Thoracic aorta (tissue), 2 donors: ENCODE measurements around the gene TK1. TPM values are rescaled to one million over a fixed set of nuclear protein-coding genes. Genes with fewer than 3 reads are reported as not detected.

Experiments
- ATAC-seq: fragments of 150-250 bp; one replicate; pipeline ENCODE4 v1.8.0; 2017; ENCODE audit warnings: low read depth; ENCODE audit not compliant: insufficient number of reproducible peaks, low FRiP score
- DNase-seq: peaks from one replicate; pipeline ENCODE4 v3.0.0-alpha.2; 2020; ENCODE audit warnings: low spot score
- H3K27ac ChIP-seq, 2 donors: fragments of 200-600 bp; sonication (generic); 1 replicate in 1 of 2; 2 replicates in 1 of 2; pipeline ENCODE4 v1.5.1; 2016; ENCODE audit warnings: mild to moderate bottlenecking in 2 of 2, moderate library complexity in 2 of 2
- H3K27me3 ChIP-seq: fragments of 200-600 bp; sonication (generic); replicated peaks from 2 replicates; pipeline ENCODE4 v1.6.0; 2016; ENCODE audit warnings: mild to moderate bottlenecking; ENCODE audit not compliant: insufficient read depth
- H3K36me3 ChIP-seq: fragments of 200-600 bp; sonication (generic); one replicate; pipeline ENCODE4 v1.5.1; 2016
- H3K4me1 ChIP-seq, 2 donors: fragments of 200-600 bp; sonication (generic); 1 replicate in 1 of 2; 2 replicates in 1 of 2; pipeline versions ENCODE4 v1.5.1 to v1.6.0; 2016; ENCODE audit warnings: low read depth in 2 of 2, mild to moderate bottlenecking in 1 of 2; ENCODE audit not compliant: control insufficient read depth in 1 of 2
- H3K4me3 ChIP-seq: fragments of 200-600 bp; sonication (generic); 2 replicates; pipeline ENCODE4 v1.5.1; 2016; ENCODE audit warnings: mild to moderate bottlenecking
- H3K9me3 ChIP-seq: fragments of 200-600 bp; sonication (generic); 2 replicates; pipeline ENCODE4 v1.5.1; 2016
- total RNA-seq, 2 donors: library from RNA; depleted of rRNA; stranded (reverse); fragments of >200 nt; gene quantifications; one replicate each; pipeline versions ENCODE4 v1.1.0 to v1.2.3, GENCODE V29; 2016
- TF ChIP-seq, protein P1 (sequence below): fragments of 200-600 bp; sonication (generic); IDR thresholded peaks from one replicate; pipeline ENCODE4 v1.5.1; 2019; ENCODE audit warnings: antibody characterized with exemption

The TK1 gene
- total RNA-seq, 2 donors from 2014 or later, result 3.3 to 3.5 TPM

DNA sequence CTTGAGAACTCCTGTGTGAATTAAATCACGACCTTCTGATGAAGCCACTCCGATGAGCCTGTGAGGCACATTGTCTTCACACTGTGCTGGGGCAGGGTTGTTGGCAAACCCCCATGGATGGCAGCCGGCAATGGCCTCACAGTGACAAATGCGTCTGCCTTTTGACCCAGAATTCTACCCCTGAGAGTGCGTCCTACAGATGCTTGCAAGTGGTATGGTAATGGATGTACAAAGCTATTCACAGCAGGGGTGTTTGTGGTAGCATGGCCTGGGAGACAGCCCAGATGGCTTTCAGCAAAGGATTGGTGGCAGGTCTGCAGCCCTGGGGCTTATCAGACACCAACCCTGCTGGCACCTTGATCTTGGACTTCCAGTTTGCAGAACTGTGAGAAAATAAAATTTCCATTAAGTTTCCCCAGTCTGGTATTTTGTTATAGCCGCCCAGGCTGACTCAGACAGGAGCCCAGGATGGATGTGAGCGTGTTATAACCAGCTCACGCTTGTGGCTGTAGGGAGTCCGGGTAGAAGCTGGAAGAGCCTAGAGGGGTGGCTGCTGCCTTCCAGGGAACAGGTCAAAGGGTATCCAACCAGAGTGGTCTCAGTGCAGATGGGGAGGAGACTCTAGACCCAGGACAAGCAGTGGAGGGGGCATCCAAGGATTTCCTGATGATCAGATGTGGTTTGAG lies 10.4 kb upstream of the TK1 start:
- Histone ChIP-seq H3K36me3 (peaks cover 5% of the 10 kb centered on the region), H3K4me1 (peaks cover 0 to 6% of the 10 kb centered on the region in 2 donors), H3K27me3 (no peaks in the 10 kb centered on the region), H3K27ac (peak overlapping the region in 1 of 2 donors; percentile 64), H3K9me3 (no peaks in the 10 kb centered on the region), H3K4me3 (no peak overlapping the region)
- no peak for ATAC-seq
- TF ChIP-seq, protein P1, sequence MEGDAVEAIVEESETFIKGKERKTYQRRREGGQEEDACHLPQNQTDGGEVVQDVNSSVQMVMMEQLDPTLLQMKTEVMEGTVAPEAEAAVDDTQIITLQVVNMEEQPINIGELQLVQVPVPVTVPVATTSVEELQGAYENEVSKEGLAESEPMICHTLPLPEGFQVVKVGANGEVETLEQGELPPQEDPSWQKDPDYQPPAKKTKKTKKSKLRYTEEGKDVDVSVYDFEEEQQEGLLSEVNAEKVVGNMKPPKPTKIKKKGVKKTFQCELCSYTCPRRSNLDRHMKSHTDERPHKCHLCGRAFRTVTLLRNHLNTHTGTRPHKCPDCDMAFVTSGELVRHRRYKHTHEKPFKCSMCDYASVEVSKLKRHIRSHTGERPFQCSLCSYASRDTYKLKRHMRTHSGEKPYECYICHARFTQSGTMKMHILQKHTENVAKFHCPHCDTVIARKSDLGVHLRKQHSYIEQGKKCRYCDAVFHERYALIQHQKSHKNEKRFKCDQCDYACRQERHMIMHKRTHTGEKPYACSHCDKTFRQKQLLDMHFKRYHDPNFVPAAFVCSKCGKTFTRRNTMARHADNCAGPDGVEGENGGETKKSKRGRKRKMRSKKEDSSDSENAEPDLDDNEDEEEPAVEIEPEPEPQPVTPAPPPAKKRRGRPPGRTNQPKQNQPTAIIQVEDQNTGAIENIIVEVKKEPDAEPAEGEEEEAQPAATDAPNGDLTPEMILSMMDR, result no peak
- DNase-seq, result no peak

DNA sequence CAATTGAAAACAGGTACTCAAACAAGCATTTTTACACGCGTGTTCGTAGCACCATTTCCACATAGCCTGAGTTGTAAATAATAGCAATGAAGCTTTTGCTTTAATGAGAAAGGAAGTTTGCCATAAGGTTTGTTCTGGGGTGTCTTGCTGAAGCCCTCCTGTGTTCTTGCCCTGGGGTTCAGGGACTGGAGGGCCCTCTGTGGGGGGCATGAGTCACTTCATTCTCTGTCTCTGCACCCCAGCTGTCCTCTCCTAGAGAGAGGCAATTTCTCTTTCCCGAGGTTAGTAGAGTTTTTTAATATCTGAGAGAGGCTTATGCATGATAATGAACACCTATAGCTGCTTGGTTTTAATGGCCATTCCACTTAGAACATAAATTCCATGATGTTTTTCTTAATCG lies 9.9 kb upstream of the TK1 start:
- ATAC-seq, result no peak
- H3K9me3 ChIP-seq, result no peaks in the 10 kb centered on the region
- no peak overlapping the region for H3K4me3 ChIP-seq
- DNase-seq, result no peak
- H3K27me3 ChIP-seq, result no peaks in the 10 kb centered on the region
- H3K36me3 ChIP-seq, result peaks cover 6% of the 10 kb centered on the region
- TF ChIP-seq, protein P1, result no peak
- H3K4me1 ChIP-seq, result peaks cover 0 to 6% of the 10 kb centered on the region in 2 donors
- no peak overlapping the region for H3K27ac ChIP-seq

DNA sequence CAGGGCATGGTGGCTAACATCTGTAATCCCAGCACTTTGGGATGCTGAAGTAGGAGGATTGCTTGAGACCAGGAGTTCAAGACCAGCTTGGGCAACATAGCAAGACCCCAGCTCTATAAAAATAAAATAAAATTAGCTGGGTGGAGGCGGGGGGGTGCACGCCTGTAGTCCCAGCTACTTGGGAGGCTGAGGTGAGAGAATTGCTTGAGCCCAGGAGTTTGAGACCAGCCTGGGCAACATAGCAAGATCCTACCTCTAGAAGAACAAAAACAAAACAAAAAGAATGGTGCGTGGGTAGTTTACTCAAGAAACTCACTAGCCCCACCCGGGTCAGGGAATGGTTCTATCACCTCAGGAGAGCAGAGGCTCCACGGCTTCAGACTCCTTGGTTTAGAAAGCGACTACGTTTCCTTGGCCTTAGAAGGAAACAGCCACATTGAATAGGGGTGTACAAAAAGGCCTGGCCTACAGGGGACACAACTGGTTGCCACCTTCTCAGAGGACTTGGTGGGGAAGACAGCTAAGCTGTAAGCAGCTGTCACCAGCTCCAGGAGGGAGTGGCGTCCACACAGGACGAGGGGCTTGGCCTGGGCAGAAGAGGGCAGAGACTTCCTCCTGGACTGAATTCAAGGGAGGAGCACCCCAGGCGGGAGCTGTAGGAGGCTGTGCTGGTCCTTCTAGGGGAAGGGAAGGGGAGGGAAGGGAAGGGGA lies 716 bp downstream of the TK1 start:
- Histone ChIP-seq H3K27ac (no peak overlapping the region), H3K36me3 (no peaks in the 10 kb centered on the region), H3K4me1 (peaks cover 17 to 53% of the 10 kb centered on the region in 2 donors), H3K4me3 (peak overlapping the region; percentile 73), H3K27me3 (no peaks in the 10 kb centered on the region), H3K9me3 (no peaks in the 10 kb centered on the region)
- TF ChIP-seq, protein P1, result no peak
- ATAC-seq, result no peak
- no peak for DNase-seq

DNA sequence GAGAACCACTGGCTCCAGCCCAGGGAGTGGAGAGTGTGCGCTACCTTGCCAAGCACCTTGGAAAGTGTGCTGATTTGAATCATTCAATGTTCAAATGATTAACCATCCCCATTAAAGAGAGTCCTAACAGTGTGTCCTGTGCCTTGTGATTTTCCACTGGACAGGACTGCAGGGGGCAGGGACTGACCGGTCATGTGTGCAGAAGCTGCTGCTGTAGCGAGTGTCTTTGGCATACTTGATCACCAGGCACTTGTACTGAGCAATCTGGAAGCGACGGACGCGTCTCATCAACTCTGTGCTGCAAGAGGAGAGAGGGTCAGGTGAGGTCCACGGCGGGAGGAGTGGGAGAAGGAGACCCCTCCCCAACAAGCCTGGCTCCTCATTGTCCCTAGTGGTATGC lies 2.0 kb downstream of the TK1 start:
- TF ChIP-seq, protein P1, result no peak
- no peak for ATAC-seq
- Histone ChIP-seq H3K27ac (peak overlapping the region; percentile 40 to 46), H3K4me1 (peaks cover 28 to 63% of the 10 kb centered on the region in 2 donors), H3K27me3 (no peaks in the 10 kb centered on the region), H3K4me3 (peak overlapping the region; percentile 23), H3K36me3 (no peaks in the 10 kb centered on the region), H3K9me3 (no peaks in the 10 kb centered on the region)
- DNase-seq, result no peak

DNA sequence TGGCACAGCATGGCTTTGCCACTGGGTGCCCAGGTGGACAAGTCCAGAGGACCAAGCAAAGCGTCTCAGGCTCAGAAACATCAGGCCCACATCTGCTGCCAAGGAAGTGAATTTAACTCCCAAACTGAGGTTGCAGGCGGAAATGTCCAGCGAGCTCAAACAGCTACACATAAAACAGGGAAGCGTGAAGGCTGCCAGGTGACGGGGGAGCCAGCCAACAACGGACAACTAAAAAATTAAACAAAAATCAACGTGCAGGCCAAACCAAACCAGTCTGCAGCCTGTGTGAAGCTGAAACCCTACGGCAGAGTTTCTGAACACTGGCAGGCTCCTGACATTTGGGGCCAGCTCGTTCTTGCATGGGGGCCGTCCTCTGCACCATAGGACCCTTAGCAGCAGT lies 2.5 kb downstream of the TK1 start:
- Histone ChIP-seq H3K9me3 (no peaks in the 10 kb centered on the region), H3K27me3 (no peaks in the 10 kb centered on the region), H3K4me1 (peaks cover 32 to 69% of the 10 kb centered on the region in 2 donors), H3K36me3 (no peaks in the 10 kb centered on the region), H3K27ac (peak overlapping the region; percentile 40 to 46), H3K4me3 (peak overlapping the region; percentile 23)
- DNase-seq (no peak), ATAC-seq (no peak)
- TF ChIP-seq, protein P1, result no peak
